Activated CD4-positive, alpha-beta memory T cell treated with anti-CD3 and anti-CD28 coated beads, Interleukin-2, amount 10 ng/mL, durations not matched to agents 7 days and 5 days (primary cell): ENCODE data around the gene COMMD1. TPM values are rescaled to one million over a fixed set of nuclear protein-coding genes. Genes with fewer than 3 reads are reported as not detected.
"Not testable (repeated sequence)": the region's sequence is repeated elsewhere in the genome, so short reads cannot be mapped to it uniquely, and the experiment has no call there.

Experiments
- CTCF ChIA-PET: fragments of 350-600 bp; sonication (Branson Sonifier 250); formaldehyde crosslinking; loops from one replicate; lab custom pipeline; 2021; ENCODE audit warnings: antibody characterized with exemption, inconsistent platforms; lab: Charles Lee
- POLR2A ChIA-PET: fragments of 350-600 bp; sonication (Branson Sonifier 250); formaldehyde crosslinking; loops from one replicate; lab custom pipeline; 2021; ENCODE audit warnings: antibody characterized with exemption; lab: Charles Lee
- DNase-seq: peaks from one replicate; pipeline ENCODE4 v3.0.0-alpha.2; 2020
- H3K27ac Mint-ChIP-seq: one replicate; pipeline ENCODE4 v1.8.0; 2021; ENCODE audit warnings: mild to moderate bottlenecking, mixed read lengths
- H3K27me3 Mint-ChIP-seq: one replicate; pipeline ENCODE4 v1.8.0; 2021; ENCODE audit warnings: mixed read lengths
- H3K36me3 Mint-ChIP-seq: one replicate; pipeline ENCODE4 v1.8.0; 2021; ENCODE audit warnings: low read depth, mixed read lengths
- H3K4me1 Mint-ChIP-seq: one replicate; pipeline ENCODE4 v1.8.0; 2021; ENCODE audit warnings: mixed read lengths
- H3K4me3 Mint-ChIP-seq: one replicate; pipeline ENCODE4 v1.8.0; 2021; ENCODE audit warnings: mild to moderate bottlenecking, mixed read lengths
- H3K9me3 Mint-ChIP-seq: one replicate; pipeline ENCODE4 v1.8.0; 2021; ENCODE audit warnings: mixed read lengths
- total RNA-seq, 2 experiments: library from RNA; stranded (reverse); gene quantifications; one replicate each; pipeline ENCODE4 v1.2.3, GENCODE V29; 2021

Gene COMMD1
- total RNA-seq, 2 experiments from 2014 or later: 25.4 to 26.9 TPM

GRCh38 chr2:62091471-62091870 lies 186.0 kb downstream of the COMMD1 start:
- CTCF ChIA-PET: no interaction called here
- DNase-seq: no peak

GRCh38 chr2:62099050-62099449 lies 193.6 kb downstream of the COMMD1 start:
- Mint-ChIP-seq H3K36me3 (no peaks in the 10 kb centered on the region), H3K27me3 (no peaks in the 10 kb centered on the region), H3K4me1 (no peaks in the 10 kb centered on the region), H3K9me3 (no peaks in the 10 kb centered on the region), H3K27ac (no peak overlapping the region), H3K4me3 (no peak overlapping the region)
- CTCF ChIA-PET: no interaction called here
- DNase-seq: no peak
- POLR2A ChIA-PET: no interaction called here

More at GRCh38 chr2:62091471-62091870, 186.0 kb downstream of the COMMD1 start:
- H3K36me3 Mint-ChIP-seq: no peaks in the 10 kb centered on the region
- no peak overlapping the region for H3K4me3 Mint-ChIP-seq
- POLR2A ChIA-PET: no interaction called here
- H3K27ac Mint-ChIP-seq: no peak overlapping the region
- H3K9me3 Mint-ChIP-seq: no peaks in the 10 kb centered on the region
- no peaks in the 10 kb centered on the region for H3K27me3 Mint-ChIP-seq
- H3K4me1 Mint-ChIP-seq: no peaks in the 10 kb centered on the region

- H3K4me1 Mint-ChIP-seq: no peaks in the 10 kb centered on the region
- no peak overlapping the region for H3K27ac Mint-ChIP-seq
- no peak for DNase-seq
- no peaks in the 10 kb centered on the region for H3K27me3 Mint-ChIP-seq
- CTCF ChIA-PET: no interaction called here
- POLR2A ChIA-PET: no interaction called here
- H3K9me3 Mint-ChIP-seq: no peaks in the 10 kb centered on the region
- no peaks in the 10 kb centered on the region for H3K36me3 Mint-ChIP-seq
- no peak overlapping the region for H3K4me3 Mint-ChIP-seq
Observed at GRCh38 chr2:62099523-62100175, 194.2 kb downstream of the COMMD1 start.

- Mint-ChIP-seq H3K27me3 (no peaks in the 10 kb centered on the region), H3K4me3 (no peak overlapping the region), H3K9me3 (no peaks in the 10 kb centered on the region), H3K36me3 (no peaks in the 10 kb centered on the region), H3K27ac (no peak overlapping the region), H3K4me1 (no peaks in the 10 kb centered on the region)
- ChIA-PET POLR2A (interaction anchor here (1.1 kb wide), 1 partner anchor 37 kb away, joined by 3 read pairs; no protein-coding TSS in a partner anchor), CTCF (no interaction called here)
- no peak for DNase-seq
Observed at GRCh38 chr2:62101886-62102285, 196.4 kb downstream of the COMMD1 start.

- Mint-ChIP-seq H3K27ac (no peak overlapping the region), H3K27me3 (no peaks in the 10 kb centered on the region), H3K9me3 (no peaks in the 10 kb centered on the region), H3K4me1 (no peaks in the 10 kb centered on the region), H3K4me3 (no peak overlapping the region), H3K36me3 (no peaks in the 10 kb centered on the region)
- ChIA-PET CTCF (no interaction called here), POLR2A (interaction anchor here (1.1 kb wide), 1 partner anchor 38 kb away, joined by 3 read pairs; no protein-coding TSS in a partner anchor)
- no peak for DNase-seq
Observed at GRCh38 chr2:62102402-62102920, 197.0 kb downstream of the COMMD1 start.

GRCh38 chr2:62109554-62109953 lies 204.1 kb downstream of the COMMD1 start:
- Mint-ChIP-seq H3K27me3 (no peaks in the 10 kb centered on the region), H3K4me1 (no peaks in the 10 kb centered on the region), H3K4me3 (no peak overlapping the region), H3K36me3 (no peaks in the 10 kb centered on the region), H3K9me3 (no peaks in the 10 kb centered on the region), H3K27ac (no peak overlapping the region)
- ChIA-PET CTCF (no interaction called here), POLR2A (no interaction called here)
- DNase-seq: no peak

- CTCF ChIA-PET: no interaction called here
- no peaks in the 10 kb centered on the region for H3K4me1 Mint-ChIP-seq
- H3K9me3 Mint-ChIP-seq: no peaks in the 10 kb centered on the region
- H3K27ac Mint-ChIP-seq: no peak overlapping the region
- no peak for DNase-seq
- POLR2A ChIA-PET: no interaction called here
- no peaks in the 10 kb centered on the region for H3K36me3 Mint-ChIP-seq
- H3K4me3 Mint-ChIP-seq: no peak overlapping the region
- no peaks in the 10 kb centered on the region for H3K27me3 Mint-ChIP-seq
Observed at GRCh38 chr2:62110415-62111025, 205.0 kb downstream of the COMMD1 start.

GRCh38 chr2:62112179-62112578 lies 206.7 kb downstream of the COMMD1 start:
- Mint-ChIP-seq H3K9me3 (no peaks in the 10 kb centered on the region), H3K27ac (no peak overlapping the region), H3K4me1 (no peaks in the 10 kb centered on the region), H3K27me3 (no peaks in the 10 kb centered on the region), H3K4me3 (no peak overlapping the region), H3K36me3 (peaks cover 2% of the 10 kb centered on the region)
- ChIA-PET CTCF (no interaction called here), POLR2A (no interaction called here)
- no peak for DNase-seq

- CTCF ChIA-PET: no interaction called here
Observed at GRCh38 chr2:62114564-62114963, 209.1 kb downstream of the COMMD1 start.

GRCh38 chr2:62116983-62117382 lies 211.5 kb downstream of the COMMD1 start:
- no peak for DNase-seq
- H3K36me3 Mint-ChIP-seq: peaks cover 2% of the 10 kb centered on the region
- no peaks in the 10 kb centered on the region for H3K27me3 Mint-ChIP-seq
- H3K4me1 Mint-ChIP-seq: no peaks in the 10 kb centered on the region
- H3K4me3 Mint-ChIP-seq: no peak overlapping the region
- no peaks in the 10 kb centered on the region for H3K9me3 Mint-ChIP-seq
- no peak overlapping the region for H3K27ac Mint-ChIP-seq
- ChIA-PET CTCF (no interaction called here), POLR2A (no interaction called here)

More at GRCh38 chr2:62114564-62114963, 209.1 kb downstream of the COMMD1 start:
- no peaks in the 10 kb centered on the region for H3K4me1 Mint-ChIP-seq
- no peak overlapping the region for H3K27ac Mint-ChIP-seq
- H3K9me3 Mint-ChIP-seq: no peaks in the 10 kb centered on the region
- DNase-seq: no peak
- H3K36me3 Mint-ChIP-seq: peaks cover 2% of the 10 kb centered on the region
- POLR2A ChIA-PET: no interaction called here
- no peak overlapping the region for H3K4me3 Mint-ChIP-seq
- no peaks in the 10 kb centered on the region for H3K27me3 Mint-ChIP-seq

- POLR2A ChIA-PET: no interaction called here
- H3K36me3 Mint-ChIP-seq: peaks cover 2% of the 10 kb centered on the region
- H3K27ac Mint-ChIP-seq: no peak overlapping the region
- DNase-seq: no peak
- no peak overlapping the region for H3K4me3 Mint-ChIP-seq
- CTCF ChIA-PET: no interaction called here
- H3K4me1 Mint-ChIP-seq: no peaks in the 10 kb centered on the region
- H3K27me3 Mint-ChIP-seq: no peaks in the 10 kb centered on the region
- H3K9me3 Mint-ChIP-seq: no peaks in the 10 kb centered on the region
Observed at GRCh38 chr2:62118160-62118559, 212.7 kb downstream of the COMMD1 start.

- ChIA-PET CTCF (no interaction called here), POLR2A (no interaction called here)
- Mint-ChIP-seq H3K36me3 (peaks cover 2% of the 10 kb centered on the region), H3K4me1 (no peaks in the 10 kb centered on the region), H3K27ac (no peak overlapping the region), H3K9me3 (no peaks in the 10 kb centered on the region), H3K27me3 (no peaks in the 10 kb centered on the region), H3K4me3 (no peak overlapping the region)
- no peak for DNase-seq
Observed at GRCh38 chr2:62119311-62119974, 214.0 kb downstream of the COMMD1 start.

- POLR2A ChIA-PET, H3K9me3 Mint-ChIP-seq, DNase-seq, H3K4me3 Mint-ChIP-seq, CTCF ChIA-PET, H3K36me3 Mint-ChIP-seq, H3K27me3 Mint-ChIP-seq, H3K27ac Mint-ChIP-seq, H3K4me1 Mint-ChIP-seq: not testable (repeated sequence)
Observed at GRCh38 chr2:62126239-62126638, 220.8 kb downstream of the COMMD1 start.
